HepG2 (cell line): ENCODE results near the gene HDLBP. TPM values are rescaled to one million over a fixed set of nuclear protein-coding genes. Genes with fewer than 3 reads are reported as not detected.

Source experiments
- ATAC-seq: fragments of 200-7000 bp; cut with Tn5 transposase; 3 replicates; pipeline ENCODE4 v1.9.1; 2020; ENCODE audit warnings: mild to moderate bottlenecking, moderate library complexity
- BruUV-seq: library from RNA; stranded (reverse); fragments of 400-500 nt; replicated peaks from 2 replicates; lab custom pipeline; 2021; lab: Mats Ljungman, UMichigan
- CTCF ChIA-PET: fragments of 300-600 bp; formaldehyde crosslinking; extraction: SDS; loops from one replicate; lab custom pipeline; 2021; ENCODE audit warnings: low total read pairs, inconsistent platforms, low intra/inter-chr PET ratio; lab: Yijun Ruan, JAX
- POLR2A ChIA-PET: fragments of 350-600 bp; sonication (Branson Sonifier 250); formaldehyde crosslinking; loops from one replicate; lab custom pipeline; 2020; ENCODE audit warnings: antibody characterized with exemption, inconsistent platforms; lab: Yijun Ruan, JAX
- DNase-seq: peaks from one replicate; pipeline ENCODE4 v3.0.0-alpha.2; 2015; ENCODE audit warnings: low spot score
- FAIRE-seq: peaks from 3 replicates; lab custom pipeline; 2011; peaks lifted over from hg19 to GRCh38; lab: Jason Lieb, UNC
- H2AFZ ChIP-seq: one replicate; pipeline ENCODE4 v1.6.1; 2011; ENCODE audit warnings: low read length, inconsistent platforms
- H3K27ac ChIP-seq: fragments of 300-600 bp; 3 replicates; pipeline ENCODE4 v1.8.0; 2011; ENCODE audit warnings: mixed run types, mild to moderate bottlenecking, mixed read lengths, low read length, inconsistent platforms; ENCODE audit not compliant: insufficient read depth; ENCODE audit errors: extremely low read length
- H3K27me3 ChIP-seq, 2 experiments: fragments of 200-600 bp in 1 of 2; 2 replicates in 1 of 2; 3 replicates in 1 of 2; pipeline versions ENCODE4 v1.6.0 to v1.8.0; 2011; ENCODE audit warnings: low read length in 2 of 2, mild to moderate bottlenecking in 2 of 2, moderate library complexity in 2 of 2, inconsistent platforms in 1 of 2; ENCODE audit not compliant: insufficient read depth in 2 of 2, control insufficient read depth in 1 of 2
- H3K36me3 ChIP-seq, 2 experiments: fragments of 200-600 bp in 1 of 2; replicated peaks in 1 of 2; 2 replicates in 1 of 2; 3 replicates in 1 of 2; pipeline versions ENCODE4 v1.5.1 to v1.8.0; 2011; ENCODE audit warnings: low read length in 2 of 2, inconsistent platforms in 1 of 2; ENCODE audit not compliant: insufficient read depth in 2 of 2, control insufficient read depth in 1 of 2
- H3K4me1 ChIP-seq: 2 replicates; pipeline ENCODE4 v1.5.1; 2012; ENCODE audit warnings: low read length, inconsistent platforms; ENCODE audit not compliant: insufficient read depth
- H3K4me2 ChIP-seq: 2 replicates; pipeline ENCODE4 v1.6.0; 2011; ENCODE audit warnings: low read depth, low read length, inconsistent platforms
- H3K4me3 ChIP-seq, 3 experiments: fragments of 200-600 bp in 1 of 3; sonication (generic), shearing (Covaris generic) in 1 of 3; replicated peaks in 1 of 3; 2 replicates each; pipeline ENCODE4 v1.5.1; 2011 to 2016; ENCODE audit warnings: low read length in 3 of 3, inconsistent platforms in 2 of 3, low read depth in 2 of 3, mild to moderate bottlenecking in 2 of 3, control low read depth in 1 of 3, mixed read lengths in 1 of 3; ENCODE audit not compliant: insufficient read depth in 1 of 3
- H3K79me2 ChIP-seq: one replicate; pipeline ENCODE4 v1.6.1; 2011; ENCODE audit warnings: low read length, inconsistent platforms; ENCODE audit not compliant: insufficient read depth
- H3K9ac ChIP-seq: 2 replicates; pipeline ENCODE4 v1.6.0; 2011; ENCODE audit warnings: mild to moderate bottlenecking, low read depth, low read length, inconsistent platforms; ENCODE audit not compliant: insufficient read depth
- H3K9me3 ChIP-seq: 2 replicates; pipeline ENCODE4 v1.5.1; 2012; ENCODE audit warnings: mild to moderate bottlenecking, low read length
- H4K20me1 ChIP-seq: 2 replicates; pipeline ENCODE4 v1.6.0; 2011; ENCODE audit warnings: inconsistent platforms, mild to moderate bottlenecking, low read length, moderate library complexity; ENCODE audit not compliant: insufficient read depth
- FOXM1 ChIP-seq: sonication (generic); formaldehyde crosslinking; IDR thresholded peaks from 2 replicates; pipeline ENCODE4 v1.5.0; 2020; ENCODE audit warnings: missing genetic modification reagents
- JUND ChIP-seq: sonication (generic); formaldehyde crosslinking; IDR thresholded peaks from 2 replicates; pipeline ENCODE4 v1.8.0; 2022; ENCODE audit warnings: mild to moderate bottlenecking, missing genetic modification reagents
- MED8 ChIP-seq: sonication (generic); formaldehyde crosslinking; IDR thresholded peaks from 2 replicates; pipeline ENCODE4 v1.8.1; 2023; ENCODE audit warnings: mild to moderate bottlenecking, missing genetic modification reagents; ENCODE audit not compliant: insufficient replicate concordance
- REPIN1 ChIP-seq: sonication (generic); formaldehyde crosslinking; IDR thresholded peaks from 2 replicates; pipeline ENCODE4 v1.8.0; 2022; ENCODE audit warnings: missing genetic modification reagents, low read depth, mild to moderate bottlenecking, borderline replicate concordance
- TAF15 ChIP-seq: fragments of 200-400 bp; formaldehyde crosslinking; IDR thresholded peaks from one replicate; pipeline ENCODE4 v1.6.1; 2018; ENCODE audit warnings: mild to moderate bottlenecking, low read depth, low read length; ENCODE audit not compliant: poor library complexity, severe bottlenecking
- XRCC5 ChIP-seq: fragments of 200-400 bp; formaldehyde crosslinking; optimal IDR thresholded peaks from 2 replicates; pipeline ENCODE3; 2017; ENCODE audit warnings: mild to moderate bottlenecking, low read length
- ZNF432 ChIP-seq: sonication (generic); formaldehyde crosslinking; IDR thresholded peaks from 2 replicates; pipeline ENCODE4 v1.5.0; 2020; ENCODE audit warnings: missing genetic modification reagents, mild to moderate bottlenecking, borderline replicate concordance
- ZNF589 ChIP-seq: sonication (generic); formaldehyde crosslinking; conservative IDR thresholded peaks from 2 replicates; pipeline ENCODE4 v1.8.0; 2022; ENCODE audit warnings: mild to moderate bottlenecking, moderate library complexity, missing genetic modification reagents
- ZSCAN25 ChIP-seq: sonication (generic); formaldehyde crosslinking; IDR thresholded peaks from 2 replicates; pipeline ENCODE4 v1.8.0; 2022; ENCODE audit warnings: mild to moderate bottlenecking, missing genetic modification reagents
- ZZZ3 ChIP-seq: sonication (generic); formaldehyde crosslinking; IDR thresholded peaks from 2 replicates; pipeline ENCODE4 v1.4.0; 2020; ENCODE audit warnings: missing genetic modification reagents, mild to moderate bottlenecking, borderline replicate concordance
- WGBS: methylation state at CpG from one replicate; pipeline ENCODE4 v1.1.6; 2017; ENCODE audit warnings: low lambda C conversion rate; 5-methylcytosine and 5-hydroxymethylcytosine counted together
- in situ Hi-C: cut with HindIII; loops from 2 replicates; pipeline ENCODE4 v1.10.0; 2017; ENCODE audit warnings: low pct_unique_long_range_greater_than_20kb; ENCODE audit not compliant: extremely low pct_ligation_motif_present
- intact Hi-C: fragments of 100-400 bp; cut with micrococcal nuclease; formaldehyde crosslinking; loops from one replicate; pipeline ENCODE4 v1.10.0; 2022; ENCODE audit not compliant: unreplicated experiment
- polyA plus RNA-seq, 8 experiments: library from polyadenylated mRNA; depleted of rRNA in 3 of 8; stranded (reverse) in 7 of 8; unstranded in 1 of 8; fragments of >200 nt; fragmentation: Illumina TruSeq in 4 of 8; extraction: Trizol in 4 of 8; gene quantifications; 2 replicates each; pipeline versions ENCODE4 v1.2.1 to v1.2.3, GENCODE V29; 2011 to 2016; ENCODE audit warnings: low read depth in 4 of 8, missing spikeins in 1 of 8, mixed read lengths in 1 of 8; ENCODE audit not compliant: insufficient read depth in 1 of 8
- total RNA-seq, 5 experiments: library from RNA; depleted of rRNA; stranded (reverse); fragments of >200 nt; fragmentation: Illumina TruSeq; extraction: Trizol; gene quantifications; 2 replicates each; pipeline ENCODE4 v1.2.3, GENCODE V29; 2016; ENCODE audit warnings: low read depth in 1 of 5
- TF ChIP-seq, protein P1 (sequence below): sonication (generic); formaldehyde crosslinking; IDR thresholded peaks from 2 replicates; pipeline ENCODE4 v1.4.0; 2020; ENCODE audit warnings: missing genetic modification reagents
- TF ChIP-seq, protein P2 (sequence below): sonication (generic); formaldehyde crosslinking; IDR thresholded peaks from 2 replicates; pipeline ENCODE4 v1.4.0; 2020; ENCODE audit warnings: missing genetic modification reagents

HDLBP gene
- total and polyA plus RNA-seq, 2 of the 13 experiments (the other 11 are each of a cell fraction or from before 2014, with no cell fraction given) = 464 to 707 TPM

DNA sequence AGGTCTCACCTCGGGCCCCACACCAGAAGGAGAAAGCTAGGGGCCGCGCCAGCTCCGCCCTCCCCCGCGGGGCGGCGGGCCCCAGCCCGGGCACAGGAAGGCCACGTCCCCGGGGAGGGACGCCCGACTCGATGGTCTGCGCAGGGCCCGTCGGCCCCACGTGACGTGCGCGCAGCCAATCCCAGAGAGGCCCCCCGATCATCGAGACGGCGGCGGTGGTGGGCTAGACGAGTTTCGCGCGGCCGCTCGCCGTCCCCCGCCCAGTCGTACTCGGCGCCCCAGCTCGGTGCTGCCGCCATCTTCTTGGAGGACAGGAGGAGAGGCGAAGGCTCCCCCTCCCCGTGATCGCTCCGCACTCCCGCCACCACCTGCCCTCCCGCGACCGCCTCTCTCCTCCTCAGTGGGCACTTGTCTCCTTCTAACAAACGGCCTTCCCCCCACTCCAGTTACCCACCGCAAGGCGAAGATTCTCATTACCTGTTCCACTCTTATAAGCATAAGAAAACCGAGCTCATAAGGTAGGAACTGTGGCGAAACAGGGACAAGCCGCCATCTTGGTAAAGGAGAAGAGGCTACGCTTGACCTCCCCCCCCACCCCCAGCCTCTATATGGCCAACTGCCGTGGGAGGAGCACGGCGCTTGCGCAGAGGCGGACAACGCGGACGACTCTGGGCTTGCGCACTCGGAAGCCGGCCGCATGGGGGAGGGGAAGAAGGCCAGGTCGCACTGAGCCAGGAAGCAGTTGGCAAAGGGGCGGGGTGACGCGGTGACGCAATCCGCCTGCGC lies at the start of gene HDLBP (continued):
- TF ChIP-seq, protein P1, sequence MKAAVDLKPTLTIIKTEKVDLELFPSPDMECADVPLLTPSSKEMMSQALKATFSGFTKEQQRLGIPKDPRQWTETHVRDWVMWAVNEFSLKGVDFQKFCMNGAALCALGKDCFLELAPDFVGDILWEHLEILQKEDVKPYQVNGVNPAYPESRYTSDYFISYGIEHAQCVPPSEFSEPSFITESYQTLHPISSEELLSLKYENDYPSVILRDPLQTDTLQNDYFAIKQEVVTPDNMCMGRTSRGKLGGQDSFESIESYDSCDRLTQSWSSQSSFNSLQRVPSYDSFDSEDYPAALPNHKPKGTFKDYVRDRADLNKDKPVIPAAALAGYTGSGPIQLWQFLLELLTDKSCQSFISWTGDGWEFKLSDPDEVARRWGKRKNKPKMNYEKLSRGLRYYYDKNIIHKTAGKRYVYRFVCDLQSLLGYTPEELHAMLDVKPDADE = 0 out of 2 replicates have a peak, but pooled peaks have one; percentile 90
- peak; percentile 78 for TF ChIP-seq TAF15
- peak; percentile 73; the same call in 1 of the 2 replicates for TF ChIP-seq REPIN1 (CRISPR knock-in tag)
- peak; percentile 49; the same call in 1 of the 2 replicates for TF ChIP-seq ZNF589 (CRISPR knock-in tag)
- TF ChIP-seq ZZZ3 (CRISPR knock-in tag) = peak; percentile 97
- TF ChIP-seq ZNF432 = no peak; the same call in 1 of the 2 replicates
- no peak for TF ChIP-seq JUND
- TF ChIP-seq XRCC5 = peak; percentile 96
- no peak for TF ChIP-seq FOXM1 (CRISPR knock-in tag)

DNA sequence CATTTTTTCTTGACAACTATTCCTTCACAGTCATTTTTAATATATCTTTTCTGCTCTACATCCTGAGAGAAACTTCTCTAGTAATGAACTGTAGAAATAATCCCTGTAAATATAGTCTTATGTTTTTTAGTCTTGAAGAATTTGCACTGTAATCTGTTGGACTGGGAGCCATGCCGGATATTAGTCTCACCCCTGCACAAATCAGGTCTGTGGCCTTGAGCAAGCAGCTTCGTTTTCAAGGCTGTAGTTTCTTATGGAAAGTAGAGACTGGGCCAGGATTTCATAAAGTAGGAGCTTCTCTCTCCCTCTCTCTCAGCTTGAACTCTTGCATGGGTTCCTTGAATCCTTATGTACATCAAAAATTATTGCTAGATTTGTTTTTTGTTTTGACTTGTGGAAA lies 49.3 kb upstream of the HDLBP start:
- peaks cover 92% of the 10 kb centered on the region for H3K79me2 ChIP-seq

More for the DNA sequence above, 49.3 kb upstream of the HDLBP start:
- ChIA-PET CTCF (no interaction called here), POLR2A (no interaction called here)
- intact Hi-C loops = no loop called here
- in situ Hi-C loops = no loop called here
- TF ChIP-seq ZSCAN25 (peak; percentile 88), MED8 (CRISPR knock-in tag) (no peak)
- TF ChIP-seq, protein P2, sequence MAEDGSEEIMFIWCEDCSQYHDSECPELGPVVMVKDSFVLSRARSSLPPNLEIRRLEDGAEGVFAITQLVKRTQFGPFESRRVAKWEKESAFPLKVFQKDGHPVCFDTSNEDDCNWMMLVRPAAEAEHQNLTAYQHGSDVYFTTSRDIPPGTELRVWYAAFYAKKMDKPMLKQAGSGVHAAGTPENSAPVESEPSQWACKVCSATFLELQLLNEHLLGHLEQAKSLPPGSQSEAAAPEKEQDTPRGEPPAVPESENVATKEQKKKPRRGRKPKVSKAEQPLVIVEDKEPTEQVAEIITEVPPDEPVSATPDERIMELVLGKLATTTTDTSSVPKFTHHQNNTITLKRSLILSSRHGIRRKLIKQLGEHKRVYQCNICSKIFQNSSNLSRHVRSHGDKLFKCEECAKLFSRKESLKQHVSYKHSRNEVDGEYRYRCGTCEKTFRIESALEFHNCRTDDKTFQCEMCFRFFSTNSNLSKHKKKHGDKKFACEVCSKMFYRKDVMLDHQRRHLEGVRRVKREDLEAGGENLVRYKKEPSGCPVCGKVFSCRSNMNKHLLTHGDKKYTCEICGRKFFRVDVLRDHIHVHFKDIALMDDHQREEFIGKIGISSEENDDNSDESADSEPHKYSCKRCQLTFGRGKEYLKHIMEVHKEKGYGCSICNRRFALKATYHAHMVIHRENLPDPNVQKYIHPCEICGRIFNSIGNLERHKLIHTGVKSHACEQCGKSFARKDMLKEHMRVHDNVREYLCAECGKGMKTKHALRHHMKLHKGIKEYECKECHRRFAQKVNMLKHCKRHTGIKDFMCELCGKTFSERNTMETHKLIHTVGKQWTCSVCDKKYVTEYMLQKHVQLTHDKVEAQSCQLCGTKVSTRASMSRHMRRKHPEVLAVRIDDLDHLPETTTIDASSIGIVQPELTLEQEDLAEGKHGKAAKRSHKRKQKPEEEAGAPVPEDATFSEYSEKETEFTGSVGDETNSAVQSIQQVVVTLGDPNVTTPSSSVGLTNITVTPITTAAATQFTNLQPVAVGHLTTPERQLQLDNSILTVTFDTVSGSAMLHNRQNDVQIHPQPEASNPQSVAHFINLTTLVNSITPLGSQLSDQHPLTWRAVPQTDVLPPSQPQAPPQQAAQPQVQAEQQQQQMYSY (CRISPR knock-in tag) = peak; percentile 79
- Histone ChIP-seq H3K9ac (no peak overlapping the region), H4K20me1 (peaks cover 3% of the 10 kb centered on the region; the same call in 1 of the 2 replicates), H3K4me1 (peaks cover 54% of the 10 kb centered on the region), H3K4me3 (no peak overlapping the region), H3K4me2 (no peak overlapping the region), H2AFZ (no peak overlapping the region), H3K27me3 (no peaks in the 10 kb centered on the region), H3K27ac (peak overlapping the region; percentile 3), H3K9me3 (no peaks in the 10 kb centered on the region), H3K36me3 (peaks cover 1 to 16% of the 10 kb centered on the region in 2 experiments; a peak in 3 of 5 replicates)
- ATAC-seq = no peak; the same call in 2 of the 3 replicates
- WGBS = 55% methylated on average over 2 of the region's 2 CpGs
- no peak for DNase-seq
- TSS peak; percentile 18 for BruUV-seq
- FAIRE-seq = no peak
